ENCODE results near the gene KCTD1.

KCTD1 gene

DNA sequence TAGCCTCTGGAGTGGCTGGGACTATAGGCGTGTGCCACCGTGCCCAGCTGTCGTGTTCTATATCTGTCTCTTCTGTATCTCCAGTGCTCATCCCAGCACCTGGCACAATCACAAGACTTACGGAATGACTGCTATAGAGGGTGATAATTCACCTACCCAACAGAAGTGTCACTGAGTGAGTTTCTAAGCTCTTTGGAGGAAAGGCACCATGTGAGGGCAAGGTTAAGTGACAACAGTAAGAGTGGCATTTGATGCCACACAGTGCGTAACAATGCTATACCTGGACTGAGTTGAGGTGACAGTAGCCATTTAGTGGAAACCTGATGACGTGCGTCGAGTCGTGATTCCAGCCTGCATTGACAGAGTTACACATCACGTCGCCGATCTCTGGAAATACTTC, 89.0 kb downstream of the KCTD1 start:
- Histone ChIP-seq H3K9ac (ENCODE audit: low read length) (no peak overlapping the region), H3K9me2 (replicated peaks; ENCODE audit: insufficient read depth, low read length) (no peaks in the 10 kb centered on the region), H3F3A (ENCODE audit: insufficient read depth, low read length) (peaks cover 29% of the 10 kb centered on the region), H3K4me1 (ENCODE audit: low read length) (peaks cover 68% of the 10 kb centered on the region), H3K9me3 (replicated peaks; ENCODE audit: insufficient read depth, low read length) (no peaks in the 10 kb centered on the region), H2AFZ (ENCODE audit: low read length) (no peak overlapping the region), H4K20me1 (ENCODE audit: insufficient read depth, low read length) (no peaks in the 10 kb centered on the region), H3K79me2 (ENCODE audit: low read length) (no peaks in the 10 kb centered on the region), H3K36me3 (replicated peaks; ENCODE audit: insufficient read depth, low read length) (no peaks in the 10 kb centered on the region), H3K27me3 (replicated peaks; ENCODE audit: insufficient read depth, low read length) (no peaks in the 10 kb centered on the region), H3K4me2 (ENCODE audit: low read depth, low read length) (no peak overlapping the region), H3K27ac (ENCODE audit: low read length) (no peak overlapping the region), H3K4me3 (ENCODE audit: low read length) (no peak overlapping the region)
- DNase-seq, result no peak
- TF ChIP-seq EZH2 (optimal IDR thresholded peaks at IDR 0.05; ENCODE audit: low read depth, low read length) (no peak), CTCF (IDR thresholded peaks at IDR 0.05; ENCODE audit: low read length) (no peak), EZH2phosphoT487 (IDR thresholded peaks at IDR 0.05; ENCODE audit: low read length) (no peak)

DNA sequence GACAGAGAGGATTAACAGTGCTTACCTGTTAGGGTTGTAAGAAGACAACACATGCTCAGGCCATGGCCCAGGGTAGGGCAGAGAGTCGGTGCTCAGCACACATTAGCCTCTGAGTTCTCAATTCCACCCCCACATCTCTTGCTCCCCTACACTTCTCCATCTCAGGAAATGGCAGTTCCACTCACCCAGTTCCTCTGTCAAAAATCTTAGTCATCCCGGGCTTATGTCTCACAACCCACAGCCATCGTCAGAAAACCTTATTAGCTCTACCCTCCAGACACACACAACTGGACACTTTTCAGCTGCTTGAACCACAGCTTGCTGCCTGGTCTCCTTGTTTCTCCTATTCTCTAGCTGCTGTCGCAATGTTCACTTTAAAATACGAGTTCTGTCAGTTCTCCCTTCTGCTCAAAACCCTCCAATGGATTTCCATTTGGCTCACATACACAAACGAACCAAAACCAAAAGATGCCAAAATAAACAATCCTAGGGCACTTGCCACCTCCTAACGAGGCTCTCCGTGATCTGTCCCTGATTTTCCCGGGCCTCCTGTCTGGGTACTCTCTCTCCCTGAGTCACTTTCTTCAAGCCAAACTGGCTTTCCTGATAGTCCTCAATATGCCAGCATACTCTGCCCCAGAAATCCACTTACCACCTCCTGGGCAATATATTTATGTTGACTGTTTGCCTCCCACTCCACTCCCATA, 89.7 kb downstream of the KCTD1 start:
- Histone ChIP-seq H4K20me1 (ENCODE audit: insufficient read depth, low read length) (no peaks in the 10 kb centered on the region), H3K79me2 (ENCODE audit: low read length) (no peaks in the 10 kb centered on the region), H3K27me3 (replicated peaks; ENCODE audit: insufficient read depth, low read length) (no peaks in the 10 kb centered on the region), H3K9me2 (replicated peaks; ENCODE audit: insufficient read depth, low read length) (no peaks in the 10 kb centered on the region), H3K9me3 (replicated peaks; ENCODE audit: insufficient read depth, low read length) (no peaks in the 10 kb centered on the region), H3K4me1 (ENCODE audit: low read length) (peaks cover 74% of the 10 kb centered on the region), H3K4me2 (ENCODE audit: low read depth, low read length) (no peak overlapping the region), H2AFZ (ENCODE audit: low read length) (no peak overlapping the region), H3F3A (ENCODE audit: insufficient read depth, low read length) (peaks cover 35% of the 10 kb centered on the region), H3K9ac (ENCODE audit: low read length) (no peak overlapping the region), H3K4me3 (ENCODE audit: low read length) (no peak overlapping the region), H3K27ac (ENCODE audit: low read length) (no peak overlapping the region), H3K36me3 (replicated peaks; ENCODE audit: insufficient read depth, low read length) (no peaks in the 10 kb centered on the region)
- TF ChIP-seq EZH2 (optimal IDR thresholded peaks at IDR 0.05; ENCODE audit: low read depth, low read length) (no peak), EZH2phosphoT487 (IDR thresholded peaks at IDR 0.05; ENCODE audit: low read length) (no peak), CTCF (IDR thresholded peaks at IDR 0.05; ENCODE audit: low read length) (no peak)
- no peak for DNase-seq

- H3K4me3 ChIP-seq (ENCODE audit: low read length), result no peak overlapping the region
- H3K4me1 ChIP-seq (ENCODE audit: low read length), result peaks cover 78% of the 10 kb centered on the region
- no peak overlapping the region for H3K9ac ChIP-seq (ENCODE audit: low read length)
- no peak overlapping the region for H2AFZ ChIP-seq (ENCODE audit: low read length)
- no peaks in the 10 kb centered on the region for H4K20me1 ChIP-seq (ENCODE audit: insufficient read depth, low read length)
- H3K79me2 ChIP-seq (ENCODE audit: low read length), result no peaks in the 10 kb centered on the region
- peaks cover 40% of the 10 kb centered on the region for H3F3A ChIP-seq (ENCODE audit: insufficient read depth, low read length)
- TF ChIP-seq EZH2 (optimal IDR thresholded peaks at IDR 0.05; ENCODE audit: low read depth, low read length) (no peak), EZH2phosphoT487 (IDR thresholded peaks at IDR 0.05; ENCODE audit: low read length) (no peak), CTCF (IDR thresholded peaks at IDR 0.05; ENCODE audit: low read length) (no peak)
- no peaks in the 10 kb centered on the region for H3K36me3 ChIP-seq (replicated peaks; ENCODE audit: insufficient read depth, low read length)
- no peaks in the 10 kb centered on the region for H3K9me3 ChIP-seq (replicated peaks; ENCODE audit: insufficient read depth, low read length)
- DNase-seq, result no peak
- H3K4me2 ChIP-seq (ENCODE audit: low read depth, low read length), result no peak overlapping the region
- no peaks in the 10 kb centered on the region for H3K9me2 ChIP-seq (replicated peaks; ENCODE audit: insufficient read depth, low read length)
- no peak overlapping the region for H3K27ac ChIP-seq (ENCODE audit: low read length)
- H3K27me3 ChIP-seq (replicated peaks; ENCODE audit: insufficient read depth, low read length), result no peaks in the 10 kb centered on the region
Observed at GRCh38 chr18:26457611-26458353, 90.6 kb downstream of the KCTD1 start.

Data from MM.1S (cell line).